ENCODE results near the gene CDT1. TPM values are rescaled to one million over a fixed set of nuclear protein-coding genes. Genes with fewer than 3 reads are reported as not detected.

CDT1 gene
- total and polyA plus RNA-seq, 2 experiments from 2014 or later, result 5.9 to 11.3 TPM

DNA sequence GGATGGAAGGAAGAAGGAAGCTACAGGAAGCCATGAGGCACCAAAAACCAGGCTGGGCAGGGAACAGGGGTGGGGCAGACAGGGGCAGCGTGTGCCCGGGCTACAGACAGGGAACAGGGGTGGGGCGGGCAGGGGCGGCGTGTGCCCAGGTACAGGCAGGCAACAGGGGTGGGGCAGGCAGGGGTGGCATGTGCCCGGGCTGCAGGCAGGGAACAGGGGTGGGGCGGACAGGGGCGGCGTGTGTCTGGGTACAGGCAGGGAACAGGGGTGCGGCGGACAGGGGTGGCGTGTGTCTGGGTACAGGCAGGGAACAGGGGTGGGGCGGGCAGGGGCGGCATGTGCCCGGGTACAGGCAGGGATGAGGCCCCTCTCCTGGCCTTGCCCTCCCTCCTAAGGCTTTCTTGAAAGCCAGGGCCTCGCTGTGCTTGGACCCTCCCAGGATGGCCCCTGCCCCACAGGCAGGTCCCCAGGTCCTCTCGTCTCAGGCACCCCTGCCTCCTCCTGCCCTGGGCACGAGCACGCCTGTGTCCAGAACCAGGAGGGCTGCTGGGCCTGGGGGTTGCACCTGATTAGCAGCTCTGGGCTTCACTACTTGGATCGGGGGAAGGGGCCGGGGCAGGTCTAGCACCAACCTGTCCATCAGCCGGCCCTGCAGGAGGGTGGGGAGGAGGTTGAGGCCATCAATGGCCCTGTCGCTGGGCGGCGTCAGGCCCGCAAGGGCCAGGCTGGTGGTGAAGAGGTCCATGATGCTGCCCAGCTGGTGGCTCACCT lies 22.7 kb downstream of the CDT1 start:
- Histone ChIP-seq H3K4me2 (ENCODE audit: unreplicated experiment) (no peak overlapping the region), H4K20me1 (ENCODE audit: insufficient read depth) (no peaks in the 10 kb centered on the region), H3K9ac (no peak overlapping the region), H2AFZ (no peak overlapping the region), H3K4me3 (no peak overlapping the region), H3K27me3 (replicated peaks; ENCODE audit: insufficient read depth) (no peaks in the 10 kb centered on the region), H3K9me3 (ENCODE audit: low read depth) (no peaks in the 10 kb centered on the region), H3K27ac (no peak overlapping the region), H3K4me1 (ENCODE audit: insufficient read depth) (no peaks in the 10 kb centered on the region), H3K36me3 (ENCODE audit: low read depth) (no peaks in the 10 kb centered on the region), H3F3A (ENCODE audit: insufficient read depth) (no peaks in the 10 kb centered on the region), H3K9me2 (ENCODE audit: insufficient read depth) (no peaks in the 10 kb centered on the region), H3K79me2 (ENCODE audit: insufficient read depth) (no peaks in the 10 kb centered on the region)
- no peak for DNase-seq
- in situ Hi-C loops (cut with MboI), result no loop called here
- 93% methylated on average over 11 to 26 of the region's 26 CpGs for WGBS, 2 experiments (ENCODE audit: low coverage in 1 of 2, low lambda C conversion rate in 2 of 2, missing lambda C conversion rate in 2 of 2)
- TF ChIP-seq EZH2 (IDR thresholded peaks at IDR 0.05; ENCODE audit: insufficient read depth, poor library complexity, severe bottlenecking) (no peak), EZH2phosphoT487 (IDR thresholded peaks at IDR 0.05; ENCODE audit: insufficient read depth, low read depth) (no peak)

DNA sequence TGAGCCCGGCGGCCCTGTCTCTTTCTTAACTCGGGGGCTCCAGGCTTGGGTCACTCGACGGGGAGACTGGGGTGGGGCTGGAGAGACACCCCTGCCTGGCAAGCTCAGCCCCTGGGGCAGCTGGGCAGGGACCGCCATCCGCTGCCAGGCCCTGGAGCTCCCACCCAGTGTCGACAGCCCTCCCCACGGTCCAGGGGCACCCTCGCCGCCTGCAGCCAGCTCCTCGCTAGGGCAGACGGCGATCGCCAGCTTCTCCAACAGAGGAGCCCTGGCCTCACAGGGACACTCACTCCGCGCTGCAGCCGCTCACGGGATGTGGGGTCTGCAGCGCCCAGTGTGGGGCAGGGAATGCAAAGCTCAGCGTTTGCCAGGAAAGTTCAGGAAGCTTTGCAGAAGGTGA lies 24.1 kb downstream of the CDT1 start:
- no peaks in the 10 kb centered on the region for H3K9me2 ChIP-seq (ENCODE audit: insufficient read depth)

DNA sequence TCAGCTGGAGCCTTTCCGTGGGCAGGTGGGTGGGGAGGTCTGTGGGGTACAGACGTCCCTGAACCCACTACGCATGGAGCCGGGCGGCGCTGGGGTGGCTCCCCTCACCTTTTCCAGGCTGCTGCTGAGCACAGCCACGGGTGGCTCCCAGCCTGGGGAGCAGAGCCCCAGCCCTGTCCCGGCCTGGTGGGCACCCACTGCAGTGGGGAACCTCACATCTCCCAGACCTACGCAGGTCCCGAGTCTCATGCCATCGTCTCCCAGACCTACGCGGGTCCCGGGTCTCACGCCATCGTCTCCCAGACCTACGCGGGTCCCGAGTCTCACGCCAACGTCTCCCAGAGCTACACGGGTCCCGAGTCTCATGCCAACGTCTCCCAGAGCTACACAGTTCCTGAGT lies 25.1 kb downstream of the CDT1 start:
- no peaks in the 10 kb centered on the region for H3K36me3 ChIP-seq (ENCODE audit: low read depth)
- no peaks in the 10 kb centered on the region for H3K9me2 ChIP-seq (ENCODE audit: insufficient read depth)
- no peak for DNase-seq
- TF ChIP-seq EZH2phosphoT487 (IDR thresholded peaks at IDR 0.05; ENCODE audit: insufficient read depth, low read depth) (no peak), EZH2 (IDR thresholded peaks at IDR 0.05; ENCODE audit: insufficient read depth, poor library complexity, severe bottlenecking) (no peak)
- no peak overlapping the region for H3K4me2 ChIP-seq (ENCODE audit: unreplicated experiment)
- H3K9me3 ChIP-seq (ENCODE audit: low read depth), result no peaks in the 10 kb centered on the region
- no peaks in the 10 kb centered on the region for H3K79me2 ChIP-seq (ENCODE audit: insufficient read depth)
- in situ Hi-C loops (cut with MboI), result no loop called here
- H3K27ac ChIP-seq, result no peak overlapping the region
- 88% methylated on average over 20 to 24 of the region's 24 CpGs for whole genome bisulfite sequencing, 2 experiments (ENCODE audit: low coverage in 1 of 2, low lambda C conversion rate in 2 of 2, missing lambda C conversion rate in 2 of 2)
- H2AFZ ChIP-seq, result no peak overlapping the region
- H3K4me3 ChIP-seq, result no peak overlapping the region
- H3K4me1 ChIP-seq (ENCODE audit: insufficient read depth), result no peaks in the 10 kb centered on the region
- no peak overlapping the region for H3K9ac ChIP-seq
- no peaks in the 10 kb centered on the region for H4K20me1 ChIP-seq (ENCODE audit: insufficient read depth)
- no peaks in the 10 kb centered on the region for H3K27me3 ChIP-seq (replicated peaks; ENCODE audit: insufficient read depth)
- no peaks in the 10 kb centered on the region for H3F3A ChIP-seq (ENCODE audit: insufficient read depth)

More for the DNA sequence above, 24.1 kb downstream of the CDT1 start:
- WGBS, 2 experiments (ENCODE audit: low coverage in 1 of 2, low lambda C conversion rate in 2 of 2, missing lambda C conversion rate in 2 of 2), result 86 to 88% methylated on average over 12 to 21 of the region's 21 CpGs
- no peaks in the 10 kb centered on the region for H3K27me3 ChIP-seq (replicated peaks; ENCODE audit: insufficient read depth)
- no peaks in the 10 kb centered on the region for H4K20me1 ChIP-seq (ENCODE audit: insufficient read depth)
- H3K4me3 ChIP-seq, result no peak overlapping the region
- in situ Hi-C loops (cut with MboI), result no loop called here
- TF ChIP-seq EZH2 (IDR thresholded peaks at IDR 0.05; ENCODE audit: insufficient read depth, poor library complexity, severe bottlenecking) (no peak), EZH2phosphoT487 (IDR thresholded peaks at IDR 0.05; ENCODE audit: insufficient read depth, low read depth) (no peak)
- H3K79me2 ChIP-seq (ENCODE audit: insufficient read depth), result no peaks in the 10 kb centered on the region
- no peaks in the 10 kb centered on the region for H3K9me3 ChIP-seq (ENCODE audit: low read depth)
- no peak overlapping the region for H3K27ac ChIP-seq
- no peaks in the 10 kb centered on the region for H3F3A ChIP-seq (ENCODE audit: insufficient read depth)
- no peak for DNase-seq
- no peak overlapping the region for H2AFZ ChIP-seq
- no peak overlapping the region for H3K9ac ChIP-seq
- no peak overlapping the region for H3K4me2 ChIP-seq (ENCODE audit: unreplicated experiment)
- no peaks in the 10 kb centered on the region for H3K4me1 ChIP-seq (ENCODE audit: insufficient read depth)
- H3K36me3 ChIP-seq (ENCODE audit: low read depth), result no peaks in the 10 kb centered on the region

DNA sequence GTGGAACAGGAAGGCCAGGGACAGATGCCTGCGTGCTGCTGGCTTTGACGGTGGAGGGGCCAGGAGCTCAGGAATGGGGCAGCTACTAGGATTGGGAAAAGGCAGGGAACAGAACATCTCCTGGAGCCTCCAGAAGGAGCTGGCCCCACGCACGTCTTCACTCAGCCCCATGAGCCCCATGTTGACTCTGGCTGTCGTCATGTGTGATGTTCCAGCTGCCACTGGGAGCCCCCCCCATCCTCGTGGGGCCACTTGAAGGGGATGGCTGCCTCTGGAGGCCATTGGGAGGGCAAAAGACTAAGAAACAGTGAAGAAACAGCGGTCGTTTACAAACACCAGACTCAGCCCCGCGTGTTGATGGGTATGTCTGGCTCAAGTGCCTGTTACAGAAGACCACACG lies 26.7 kb downstream of the CDT1 start:
- WGBS, 2 experiments (ENCODE audit: low coverage in 1 of 2, low lambda C conversion rate in 2 of 2, missing lambda C conversion rate in 2 of 2), result 79 to 82% methylated on average over 10 to 11 of the region's 11 CpGs
- no peak for DNase-seq
- no peak overlapping the region for H3K27ac ChIP-seq
- H2AFZ ChIP-seq, result no peak overlapping the region
- in situ Hi-C loops (cut with MboI), result no loop called here
- no peaks in the 10 kb centered on the region for H3K36me3 ChIP-seq (ENCODE audit: low read depth)
- TF ChIP-seq EZH2 (IDR thresholded peaks at IDR 0.05; ENCODE audit: insufficient read depth, poor library complexity, severe bottlenecking), result no peak
- no peak for TF ChIP-seq EZH2phosphoT487 (IDR thresholded peaks at IDR 0.05; ENCODE audit: insufficient read depth, low read depth)
- H3F3A ChIP-seq (ENCODE audit: insufficient read depth), result no peaks in the 10 kb centered on the region
- no peak overlapping the region for H3K4me2 ChIP-seq (ENCODE audit: unreplicated experiment)
- no peaks in the 10 kb centered on the region for H3K4me1 ChIP-seq (ENCODE audit: insufficient read depth)
- no peak overlapping the region for H3K9ac ChIP-seq
- H3K9me3 ChIP-seq (ENCODE audit: low read depth), result no peaks in the 10 kb centered on the region
- H4K20me1 ChIP-seq (ENCODE audit: insufficient read depth), result no peaks in the 10 kb centered on the region
- H3K79me2 ChIP-seq (ENCODE audit: insufficient read depth), result no peaks in the 10 kb centered on the region
- H3K4me3 ChIP-seq, result no peak overlapping the region
- no peaks in the 10 kb centered on the region for H3K9me2 ChIP-seq (ENCODE audit: insufficient read depth)
- no peaks in the 10 kb centered on the region for H3K27me3 ChIP-seq (replicated peaks; ENCODE audit: insufficient read depth)
